CD14-positive monocyte (primary cell): Measurements from ENCODE around the gene SLC22A1. TPM values are rescaled to one million over a fixed set of nuclear protein-coding genes. Genes with fewer than 3 reads are reported as not detected.

Experiments
- DNase-seq, 3 donors: peaks; one replicate each; pipeline ENCODE4 v3.0.0-alpha.2; 2011 to 2022
- H2AFZ ChIP-seq: 2 replicates; pipeline ENCODE4 v1.6.0; 2012; ENCODE audit warnings: mild to moderate bottlenecking, low read depth, low read length, inconsistent platforms; ENCODE audit not compliant: insufficient read depth, poor library complexity, severe bottlenecking
- H3K27ac ChIP-seq, 2 donors: 1 replicate in 1 of 2; 2 replicates in 1 of 2; pipeline ENCODE4 v1.5.1; 2012 to 2013; ENCODE audit warnings: low read length in 2 of 2, control low read depth in 1 of 2, inconsistent platforms in 1 of 2, low read depth in 1 of 2, mild to moderate bottlenecking in 1 of 2
- H3K27me3 ChIP-seq, 2 donors: one replicate each; pipeline versions ENCODE4 v1.6.0 to v1.6.1; 2011 to 2013; ENCODE audit warnings: low read length in 2 of 2; ENCODE audit not compliant: control insufficient read depth in 2 of 2, insufficient read depth in 2 of 2
- H3K36me3 ChIP-seq, 2 donors: replicated peaks in 1 of 2; 1 replicate in 1 of 2; 2 replicates in 1 of 2; pipeline versions ENCODE4 v1.5.1 to v1.6.1; 2012 to 2013; ENCODE audit warnings: low read length in 2 of 2, control low read depth in 1 of 2, inconsistent platforms in 1 of 2, mild to moderate bottlenecking in 1 of 2; ENCODE audit not compliant: insufficient read depth in 2 of 2, control insufficient read depth in 1 of 2
- H3K4me1 ChIP-seq, 2 donors: 1 replicate in 1 of 2; 2 replicates in 1 of 2; pipeline versions ENCODE4 v1.5.1 to v1.6.1; 2012 to 2013; ENCODE audit warnings: low read length in 2 of 2, control low read depth in 1 of 2, inconsistent platforms in 1 of 2, mild to moderate bottlenecking in 1 of 2, moderate library complexity in 1 of 2; ENCODE audit not compliant: insufficient read depth in 2 of 2, control insufficient read depth in 1 of 2
- H3K4me2 ChIP-seq: replicated peaks from 2 replicates; pipeline ENCODE3; 2012; ENCODE audit warnings: low read length, moderate library complexity, mild to moderate bottlenecking; ENCODE audit not compliant: poor library complexity, severe bottlenecking; ENCODE audit errors: extremely low read depth
- H3K4me3 ChIP-seq, 3 experiments: fragments of 200-600 bp in 1 of 3; sonication (generic) in 1 of 3; replicated peaks in 1 of 3; 1 replicate in 2 of 3; 2 replicates in 1 of 3; pipeline ENCODE4 v1.5.1; 2011 to 2013; ENCODE audit warnings: low read length in 3 of 3, mild to moderate bottlenecking in 3 of 3, control low read depth in 2 of 3, low read depth in 2 of 3, inconsistent platforms in 1 of 3, moderate library complexity in 1 of 3
- H3K79me2 ChIP-seq: 2 replicates; pipeline ENCODE4 v1.6.0; 2012; ENCODE audit warnings: mild to moderate bottlenecking, control low read depth, inconsistent platforms, low read length, moderate library complexity; ENCODE audit not compliant: insufficient read depth
- H3K9ac ChIP-seq: 2 replicates; pipeline ENCODE4 v1.6.0; 2017; ENCODE audit warnings: low read length, mild to moderate bottlenecking; ENCODE audit not compliant: insufficient read depth, poor library complexity, severe bottlenecking
- H3K9me3 ChIP-seq, 2 donors: replicated peaks in 1 of 2; 1 replicate in 1 of 2; 2 replicates in 1 of 2; pipeline versions ENCODE4 v1.5.1 to v1.6.1; 2012 to 2013; ENCODE audit warnings: low read length in 2 of 2, control low read depth in 1 of 2; ENCODE audit not compliant: control insufficient read depth in 1 of 2, insufficient read depth in 1 of 2
- H4K20me1 ChIP-seq: 2 replicates; pipeline ENCODE4 v1.6.0; 2012; ENCODE audit warnings: mild to moderate bottlenecking, low read length, control low read depth, moderate library complexity; ENCODE audit not compliant: insufficient read depth
- H3K27ac Mint-ChIP-seq, 7 donors: one replicate each; pipeline ENCODE4 v1.8.0; 2020; ENCODE audit warnings: mild to moderate bottlenecking in 7 of 7, mixed read lengths in 7 of 7, moderate library complexity in 6 of 7, inconsistent platforms in 2 of 7
- H3K27me3 Mint-ChIP-seq, 3 donors: one replicate each; pipeline ENCODE4 v1.8.0; 2021 to 2022; ENCODE audit warnings: low read depth in 3 of 3, mild to moderate bottlenecking in 3 of 3, mixed read lengths in 3 of 3, moderate library complexity in 3 of 3, inconsistent platforms in 1 of 3
- H3K36me3 Mint-ChIP-seq, 2 donors: one replicate each; pipeline ENCODE4 v1.8.0; 2020; ENCODE audit warnings: mixed read lengths in 2 of 2, inconsistent platforms in 1 of 2, mild to moderate bottlenecking in 1 of 2
- H3K4me1 Mint-ChIP-seq: one replicate; pipeline ENCODE4 v1.8.0; 2020; ENCODE audit warnings: mild to moderate bottlenecking, mixed read lengths
- H3K4me3 Mint-ChIP-seq, 2 donors: one replicate each; pipeline ENCODE4 v1.8.0; 2020; ENCODE audit warnings: mild to moderate bottlenecking in 2 of 2, mixed read lengths in 2 of 2, moderate library complexity in 1 of 2
- H3K9me3 Mint-ChIP-seq, 7 donors: one replicate each; pipeline ENCODE4 v1.8.0; 2020 to 2022; ENCODE audit warnings: mixed read lengths in 7 of 7, mild to moderate bottlenecking in 6 of 7, moderate library complexity in 6 of 7, inconsistent platforms in 2 of 7
- WGBS: methylation state at CpG from one replicate; pipeline ENCODE4 v1.1.5; 2013; ENCODE audit warnings: missing lambda C conversion rate; ENCODE audit not compliant: insufficient coverage; 5-methylcytosine and 5-hydroxymethylcytosine counted together
- intact Hi-C, 2 donors: fragments of 100-400 bp; cut with micrococcal nuclease; formaldehyde crosslinking; loops; one replicate each; pipeline versions ENCODE4 v1.15.0 to v1.15.1; 2023
- polyA plus RNA-seq, 3 donors: library from polyadenylated mRNA; depleted of rRNA in 1 of 3; unstranded in 2 of 3; stranded (reverse) in 1 of 3; fragments of 300-500 nt in 2 of 3; fragments of >200 nt in 1 of 3; fragmentation: Illumina TruSeq in 2 of 3; gene quantifications; 1 replicate in 2 of 3; 2 replicates in 1 of 3; pipeline ENCODE4 v1.2.3, GENCODE V29; 2012 to 2021
- TF ChIP-seq, protein P1 (sequence below): fragments of 200-600 bp; IDR thresholded peaks from one replicate; pipeline ENCODE4 v1.8.0; 2022; ENCODE audit warnings: antibody characterized with exemption, mild to moderate bottlenecking

Gene SLC22A1
- polyA plus RNA-seq, 3 donors, result 0.36 to 0.48 TPM; not detected in 1

DNA sequence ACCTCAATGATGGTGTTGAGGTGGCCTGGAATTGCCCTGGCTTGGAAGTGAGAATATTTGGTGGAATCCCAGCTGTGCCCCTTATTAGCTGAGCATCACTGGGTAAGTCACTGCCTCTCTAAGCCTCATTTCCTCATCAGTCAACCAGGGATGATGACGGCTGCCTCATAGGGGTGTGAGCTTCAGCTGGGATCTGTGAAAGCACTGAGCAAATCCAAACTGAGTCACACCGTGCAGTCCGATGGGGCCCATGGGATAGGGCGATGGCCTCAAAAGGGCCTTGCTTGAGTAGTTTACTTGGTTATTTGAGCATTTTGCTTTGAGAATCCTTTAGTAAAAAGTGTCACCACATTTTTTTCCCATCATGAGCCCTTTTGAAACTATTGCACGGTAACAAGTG is 1.1 kb downstream of the SLC22A1 start:
- Histone ChIP-seq H4K20me1 (no peaks in the 10 kb centered on the region), H3K4me3 (no peak overlapping the region), H2AFZ (no peak overlapping the region), H3K9me3 (peaks cover 2 to 10% of the 10 kb centered on the region in 2 donors), H3K27me3 (no peaks in the 10 kb centered on the region), H3K4me2 (no peak overlapping the region), H3K4me1 (no peaks in the 10 kb centered on the region), H3K9ac (no peak overlapping the region), H3K79me2 (no peaks in the 10 kb centered on the region), H3K36me3 (no peaks in the 10 kb centered on the region), H3K27ac (no peak overlapping the region)
- Mint-ChIP-seq H3K4me3 (no peak overlapping the region), H3K36me3 (no peaks in the 10 kb centered on the region), H3K9me3 (peaks cover 2 to 6% (median 6%) of the 10 kb centered on the region in 7 donors), H3K27me3 (peaks cover 6 to 13% (median 10%) of the 10 kb centered on the region in 3 donors), H3K4me1 (no peaks in the 10 kb centered on the region), H3K27ac (no peak overlapping the region)
- no peak for DNase-seq
- 100% methylated on average over 1 of the region's 5 CpGs for WGBS
- TF ChIP-seq, protein P1, sequence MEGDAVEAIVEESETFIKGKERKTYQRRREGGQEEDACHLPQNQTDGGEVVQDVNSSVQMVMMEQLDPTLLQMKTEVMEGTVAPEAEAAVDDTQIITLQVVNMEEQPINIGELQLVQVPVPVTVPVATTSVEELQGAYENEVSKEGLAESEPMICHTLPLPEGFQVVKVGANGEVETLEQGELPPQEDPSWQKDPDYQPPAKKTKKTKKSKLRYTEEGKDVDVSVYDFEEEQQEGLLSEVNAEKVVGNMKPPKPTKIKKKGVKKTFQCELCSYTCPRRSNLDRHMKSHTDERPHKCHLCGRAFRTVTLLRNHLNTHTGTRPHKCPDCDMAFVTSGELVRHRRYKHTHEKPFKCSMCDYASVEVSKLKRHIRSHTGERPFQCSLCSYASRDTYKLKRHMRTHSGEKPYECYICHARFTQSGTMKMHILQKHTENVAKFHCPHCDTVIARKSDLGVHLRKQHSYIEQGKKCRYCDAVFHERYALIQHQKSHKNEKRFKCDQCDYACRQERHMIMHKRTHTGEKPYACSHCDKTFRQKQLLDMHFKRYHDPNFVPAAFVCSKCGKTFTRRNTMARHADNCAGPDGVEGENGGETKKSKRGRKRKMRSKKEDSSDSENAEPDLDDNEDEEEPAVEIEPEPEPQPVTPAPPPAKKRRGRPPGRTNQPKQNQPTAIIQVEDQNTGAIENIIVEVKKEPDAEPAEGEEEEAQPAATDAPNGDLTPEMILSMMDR, result no peak
- intact Hi-C loops, result no loop called here

DNA sequence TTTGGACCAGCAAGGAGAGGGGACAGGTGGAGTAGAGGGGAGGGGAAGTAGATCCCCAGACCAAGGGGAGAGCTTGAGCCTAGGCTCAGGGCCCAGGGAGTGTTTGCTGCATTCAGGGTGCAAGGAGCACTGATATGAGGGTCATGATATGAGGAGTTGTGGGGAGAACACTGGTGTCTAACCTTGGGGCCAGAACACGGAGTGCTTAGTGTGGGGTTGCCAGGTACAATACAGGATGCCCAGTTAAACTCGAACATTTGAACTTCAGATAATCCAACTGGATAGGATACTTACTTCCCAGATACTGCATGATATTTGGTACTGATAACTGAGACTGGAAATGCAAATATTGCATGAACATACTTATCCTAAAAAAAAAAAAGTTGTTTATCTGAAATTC is 2.4 kb downstream of the SLC22A1 start:
- Histone ChIP-seq H3K9ac (no peak overlapping the region), H2AFZ (no peak overlapping the region), H3K79me2 (no peaks in the 10 kb centered on the region), H3K4me3 (no peak overlapping the region), H4K20me1 (no peaks in the 10 kb centered on the region), H3K4me2 (no peak overlapping the region), H3K4me1 (no peaks in the 10 kb centered on the region), H3K9me3 (no peaks in the 10 kb centered on the region), H3K27ac (no peak overlapping the region), H3K36me3 (no peaks in the 10 kb centered on the region), H3K27me3 (no peaks in the 10 kb centered on the region)
- intact Hi-C loops, result no loop called here
- Mint-ChIP-seq H3K36me3 (no peaks in the 10 kb centered on the region), H3K27ac (no peak overlapping the region), H3K9me3 (no peaks in the 10 kb centered on the region), H3K4me1 (no peaks in the 10 kb centered on the region), H3K4me3 (no peak overlapping the region), H3K27me3 (peaks cover 6 to 13% (median 13%) of the 10 kb centered on the region in 3 donors)
- TF ChIP-seq, protein P1, result no peak
- DNase-seq, result no peak
- WGBS, result 86% methylated on average over 1 of the region's 2 CpGs
